Lung (tissue), 12 donors: ENCODE measurements around the gene ADD3. TPM values are rescaled to one million over a fixed set of nuclear protein-coding genes. Genes with fewer than 3 reads are reported as not detected.

Experiments used
- ATAC-seq: fragments of 200-7000 bp; cut with Tn5 transposase; one replicate; pipeline ENCODE4 v1.9.1; 2020; ENCODE audit warnings: moderate number of reproducible peaks; ENCODE audit not compliant: insufficient read depth, low FRiP score
- DNase-seq, 3 donors: peaks; one replicate each; pipeline ENCODE4 v3.0.0-alpha.2; 2013 to 2017
- H3K27ac ChIP-seq, 2 donors: one replicate each; pipeline ENCODE4 v1.5.1; 2013; ENCODE audit warnings: mild to moderate bottlenecking in 2 of 2, moderate library complexity in 2 of 2, control low read depth in 1 of 2, inconsistent platforms in 1 of 2, low read depth in 1 of 2, low read length in 1 of 2
- H3K27me3 ChIP-seq, 3 donors: one replicate each; pipeline ENCODE4 v1.5.1; 2013; ENCODE audit warnings: low read length in 2 of 3; ENCODE audit not compliant: control insufficient read depth in 3 of 3, insufficient read depth in 3 of 3
- H3K36me3 ChIP-seq, 4 donors: one replicate each; pipeline ENCODE4 v1.5.1; 2013; ENCODE audit warnings: low read length in 4 of 4, mild to moderate bottlenecking in 1 of 4, moderate library complexity in 1 of 4; ENCODE audit not compliant: control insufficient read depth in 4 of 4, insufficient read depth in 4 of 4
- H3K4me1 ChIP-seq, 5 donors: one replicate each; pipeline ENCODE4 v1.5.1; 2013; ENCODE audit warnings: low read length in 5 of 5, mild to moderate bottlenecking in 2 of 5, moderate library complexity in 1 of 5; ENCODE audit not compliant: control insufficient read depth in 5 of 5, insufficient read depth in 5 of 5
- H3K4me3 ChIP-seq: one replicate; pipeline ENCODE4 v1.5.1; 2013; ENCODE audit warnings: mild to moderate bottlenecking, control low read depth, moderate library complexity
- H3K9ac ChIP-seq, 2 donors: one replicate each; pipeline ENCODE4 v1.5.1; 2013; ENCODE audit warnings: low read length in 2 of 2, control low read depth in 1 of 2; ENCODE audit not compliant: insufficient read depth in 1 of 2
- H3K9me3 ChIP-seq, 4 donors: one replicate each; pipeline ENCODE4 v1.5.1; 2013; ENCODE audit warnings: low read length in 3 of 4, mild to moderate bottlenecking in 1 of 4, moderate library complexity in 1 of 4; ENCODE audit not compliant: control insufficient read depth in 4 of 4, insufficient read depth in 3 of 4
- CTCF ChIP-seq: IDR thresholded peaks from 2 replicates; pipeline ENCODE4 v1.5.1; 2012; ENCODE audit warnings: mild to moderate bottlenecking; ENCODE audit errors: control extremely low read depth, extremely low read depth
- WGBS, 2 donors: extraction: QIAGEN DNeasy Blood & Tissue Kit; methylation state at CpG; one replicate each; pipeline ENCODE4 v1.1.7; 2013; 5-methylcytosine and 5-hydroxymethylcytosine counted together
- polyA plus RNA-seq, 2 donors: library from polyadenylated mRNA; stranded (reverse); fragments of 200-250 nt; gene quantifications; one replicate each; pipeline ENCODE4 v1.2.1, GENCODE V29; 2013
- total RNA-seq, 2 donors: library from RNA; depleted of rRNA in 1 of 2; stranded (reverse); fragments of >200 nt in 1 of 2; gene quantifications; one replicate each; pipeline ENCODE4 v1.2.1, GENCODE V29; 2014 to 2021
- donor health status: control.
- donor health status: control.
- donor health status: Bipolar disorder and iron deficiency.
- donor health status: healthy.
- donor health status: DM: yes; HTN: yes; CAD: no.

Gene ADD3
- total and polyA plus RNA-seq, 4 donors, result 22.0 to 289 (median 56.1) TPM

- Histone ChIP-seq H3K27me3 (no peaks in the 10 kb centered on the region), H3K9ac (no peak overlapping the region), H3K4me1 (peaks cover 3 to 8% (median 6%) of the 10 kb centered on the region in 5 donors), H3K9me3 (no peaks in the 10 kb centered on the region), H3K27ac (peak overlapping the region; percentile 41 to 59), H3K4me3 (no peak overlapping the region), H3K36me3 (peaks cover 2 to 23% (median 6%) of the 10 kb centered on the region in 4 donors)
- WGBS, 2 donors, result 0% methylated on average over 2 of the region's 2 CpGs
- peak; percentile 81 for TF ChIP-seq CTCF
- ATAC-seq, result peak; percentile 92
- DNase-seq, result peak in 2 of 3 donors; percentile 90 to 92
Measured at GRCh38 chr10:110137142-110137545, 129.4 kb downstream of the ADD3 start.

GRCh38 chr10:110138197-110138812 is 130.5 kb downstream of the ADD3 start:
- WGBS, 2 donors, result 65% methylated on average over 5 of the region's 5 CpGs
- no peak for ATAC-seq
- no peaks in the 10 kb centered on the region for H3K9me3 ChIP-seq
- no peak overlapping the region for H3K4me3 ChIP-seq
- H3K27ac ChIP-seq, result no peak overlapping the region
- no peak overlapping the region for H3K9ac ChIP-seq
- peaks cover 0 to 15% (median under 1%) of the 10 kb centered on the region in 4 donors for H3K36me3 ChIP-seq
- TF ChIP-seq CTCF, result peak; percentile 30
- DNase-seq, result peak in 2 of 3 donors; percentile 88 to 89
- H3K4me1 ChIP-seq, result peaks cover 6 to 10% (median 8%) of the 10 kb centered on the region in 5 donors
- no peaks in the 10 kb centered on the region for H3K27me3 ChIP-seq

GRCh38 chr10:110141185-110141584 is 133.4 kb downstream of the ADD3 start:
- TF ChIP-seq CTCF, result no peak
- Histone ChIP-seq H3K27me3 (no peaks in the 10 kb centered on the region), H3K4me1 (peaks cover 6 to 10% (median 8%) of the 10 kb centered on the region in 5 donors), H3K9ac (no peak overlapping the region), H3K4me3 (no peak overlapping the region), H3K27ac (no peak overlapping the region), H3K36me3 (peaks cover 0 to 2% (median 0%) of the 10 kb centered on the region in 4 donors), H3K9me3 (no peaks in the 10 kb centered on the region)
- WGBS, 2 donors, result 13 to 54% methylated on average over 1 of the region's 1 CpG
- ATAC-seq (no peak), DNase-seq (no peak)
